Neuronal stem cell (in vitro differentiated cells): ENCODE data around the gene WWOX.

ENCODE experiments used
- DNase-seq: peaks from one replicate; pipeline ENCODE4 v3.0.0-alpha.2; 2013; ENCODE audit warnings: low spot score
- H2AFZ ChIP-seq: one replicate; pipeline ENCODE4 v1.6.1; 2013; ENCODE audit warnings: mild to moderate bottlenecking, low read length, inconsistent platforms
- H2AK5ac ChIP-seq: 2 replicates; pipeline ENCODE4 v1.6.1; 2013; ENCODE audit warnings: low read depth, mild to moderate bottlenecking, inconsistent platforms, low read length, moderate library complexity, mixed read lengths
- H2BK120ac ChIP-seq: 2 replicates; pipeline ENCODE4 v1.6.1; 2013; ENCODE audit warnings: low read depth, mild to moderate bottlenecking, inconsistent platforms, low read length, moderate library complexity, mixed read lengths
- H2BK12ac ChIP-seq: one replicate; pipeline ENCODE4 v1.6.1; 2013; ENCODE audit warnings: low read length, inconsistent platforms
- H2BK15ac ChIP-seq: 2 replicates; pipeline ENCODE4 v1.6.1; 2013; ENCODE audit warnings: mild to moderate bottlenecking, low read length, inconsistent platforms, mixed read lengths
- H2BK5ac ChIP-seq: one replicate; pipeline ENCODE4 v1.6.1; 2013; ENCODE audit warnings: inconsistent platforms, mild to moderate bottlenecking, low read length, moderate library complexity
- H3K14ac ChIP-seq: one replicate; pipeline ENCODE4 v1.6.1; 2013; ENCODE audit warnings: low read length, inconsistent platforms
- H3K18ac ChIP-seq: 2 replicates; pipeline ENCODE4 v1.6.1; 2013; ENCODE audit warnings: low read length, inconsistent platforms
- H3K23ac ChIP-seq: 2 replicates; pipeline ENCODE4 v1.6.1; 2013; ENCODE audit warnings: low read depth, mild to moderate bottlenecking, mixed read lengths, low read length, inconsistent platforms; ENCODE audit not compliant: poor library complexity
- H3K27ac ChIP-seq: replicated peaks from 3 replicates; pipeline ENCODE4 v1.5.1; 2013; ENCODE audit warnings: low read length, inconsistent platforms
- H3K27me3 ChIP-seq, 3 experiments: 2 replicates each; pipeline ENCODE4 v1.6.1; 2013; ENCODE audit warnings: low read length in 3 of 3, mild to moderate bottlenecking in 2 of 3, inconsistent platforms in 1 of 3, low read depth in 1 of 3, mixed read lengths in 1 of 3, moderate library complexity in 1 of 3; ENCODE audit not compliant: control insufficient read depth in 3 of 3, insufficient read depth in 3 of 3
- H3K36me3 ChIP-seq, 2 donors: replicated peaks in 1 of 2; 2 replicates each; pipeline ENCODE4 v1.6.1; 2013; ENCODE audit warnings: low read length in 2 of 2; ENCODE audit not compliant: control insufficient read depth in 2 of 2, insufficient read depth in 2 of 2
- H3K4ac ChIP-seq: 2 replicates; pipeline ENCODE4 v1.6.1; 2013; ENCODE audit warnings: inconsistent platforms, mild to moderate bottlenecking, low read length, moderate library complexity
- H3K4me1 ChIP-seq, 2 donors: 1 replicate in 1 of 2; 2 replicates in 1 of 2; pipeline ENCODE4 v1.6.1; 2013; ENCODE audit warnings: low read length in 2 of 2, low read depth in 1 of 2; ENCODE audit not compliant: control insufficient read depth in 2 of 2, insufficient read depth in 1 of 2
- H3K4me2 ChIP-seq: one replicate; pipeline ENCODE4 v1.6.1; 2013; ENCODE audit warnings: mild to moderate bottlenecking, low read length, inconsistent platforms; ENCODE audit not compliant: insufficient read depth, poor library complexity, severe bottlenecking
- H3K4me3 ChIP-seq, 2 donors: 2 replicates each; pipeline ENCODE4 v1.5.1; 2013; ENCODE audit warnings: low read length in 2 of 2, mild to moderate bottlenecking in 2 of 2, inconsistent platforms in 1 of 2, moderate library complexity in 1 of 2
- H3K79me1 ChIP-seq: one replicate; pipeline ENCODE4 v1.6.1; 2013; ENCODE audit warnings: low read depth, mild to moderate bottlenecking, inconsistent platforms, low read length, moderate library complexity
- H3K9ac ChIP-seq: one replicate; pipeline ENCODE4 v1.6.1; 2013; ENCODE audit warnings: mild to moderate bottlenecking, low read depth, low read length, inconsistent platforms; ENCODE audit not compliant: poor library complexity
- H3K9me3 ChIP-seq, 2 donors: replicated peaks in 1 of 2; 2 replicates each; pipeline versions ENCODE3 to v1.6.1; 2013; ENCODE audit warnings: low read length in 2 of 2, mild to moderate bottlenecking in 2 of 2, inconsistent platforms in 1 of 2, low read depth in 1 of 2, mixed read lengths in 1 of 2, moderate library complexity in 1 of 2; ENCODE audit not compliant: control insufficient read depth in 2 of 2, insufficient read depth in 1 of 2
- H4K8ac ChIP-seq: one replicate; pipeline ENCODE4 v1.6.1; 2013; ENCODE audit warnings: low read depth, mild to moderate bottlenecking, inconsistent platforms, low read length, moderate library complexity
- H4K91ac ChIP-seq: one replicate; pipeline ENCODE4 v1.6.1; 2013; ENCODE audit warnings: low read length, low read depth, mild to moderate bottlenecking, inconsistent platforms; ENCODE audit not compliant: poor library complexity
- WGBS, 2 donors: extraction: QIAGEN DNeasy Blood & Tissue Kit; methylation state at CpG; one replicate each; pipeline ENCODE4 v1.1.7; 2013; ENCODE audit warnings: missing lambda C conversion rate in 2 of 2, mixed read lengths in 1 of 2; ENCODE audit not compliant: insufficient read length in 2 of 2, insufficient replicate concordance in 1 of 2; ENCODE audit errors: extremely low coverage in 2 of 2; 5-methylcytosine and 5-hydroxymethylcytosine counted together

WWOX gene

GRCh38 chr16:79066561-79066960 lies 967.1 kb downstream of the WWOX start:
- Histone ChIP-seq H3K36me3 (no peaks in the 10 kb centered on the region), H2BK5ac (no peak overlapping the region), H3K9me3 (no peaks in the 10 kb centered on the region), H3K18ac (no peak overlapping the region), H3K9ac (no peak overlapping the region), H2AK5ac (no peak overlapping the region), H3K4ac (no peak overlapping the region), H2BK12ac (no peak overlapping the region), H3K27me3 (no peaks in the 10 kb centered on the region), H3K79me1 (no peaks in the 10 kb centered on the region), H3K4me3 (no peak overlapping the region), H2BK15ac (no peak overlapping the region), H4K8ac (no peak overlapping the region), H3K4me2 (no peak overlapping the region), H3K14ac (no peak overlapping the region), H2AFZ (no peak overlapping the region), H3K23ac (no peak overlapping the region), H3K4me1 (peaks cover 2 to 8% of the 10 kb centered on the region in 2 donors), H4K91ac (no peak overlapping the region), H3K27ac (no peak overlapping the region), H2BK120ac (no peak overlapping the region)
- WGBS, 2 donors, result no CpG with 5 or more reads among the region's 7 CpGs
- DNase-seq, result no peak

- Histone ChIP-seq H3K4me2 (no peak overlapping the region), H2AK5ac (no peak overlapping the region), H4K91ac (no peak overlapping the region), H3K18ac (no peak overlapping the region), H3K4me1 (peaks cover 2 to 6% of the 10 kb centered on the region in 2 donors), H3K27ac (no peak overlapping the region), H3K14ac (no peak overlapping the region), H2AFZ (no peak overlapping the region), H3K79me1 (no peaks in the 10 kb centered on the region), H2BK5ac (no peak overlapping the region), H4K8ac (no peak overlapping the region), H3K4ac (no peak overlapping the region), H3K36me3 (no peaks in the 10 kb centered on the region), H3K9me3 (no peaks in the 10 kb centered on the region), H3K4me3 (no peak overlapping the region), H3K27me3 (no peaks in the 10 kb centered on the region), H2BK15ac (no peak overlapping the region), H3K9ac (no peak overlapping the region), H2BK120ac (no peak overlapping the region), H3K23ac (no peak overlapping the region), H2BK12ac (no peak overlapping the region)
- no peak for DNase-seq
- no CpG with 5 or more reads among the region's 7 CpGs for WGBS, 2 donors
Measured at GRCh38 chr16:79067600-79067999, 968.1 kb downstream of the WWOX start.

- H2AK5ac ChIP-seq, result no peak overlapping the region
- no peaks in the 10 kb centered on the region for H3K9me3 ChIP-seq
Measured at GRCh38 chr16:79069121-79069520, 969.7 kb downstream of the WWOX start.

GRCh38 chr16:79069633-79070032 lies 970.2 kb downstream of the WWOX start:
- DNase-seq, result no peak
- H3K4ac ChIP-seq, result no peak overlapping the region
- no peak overlapping the region for H4K8ac ChIP-seq
- H3K27ac ChIP-seq, result no peak overlapping the region
- no peak overlapping the region for H3K14ac ChIP-seq
- no peaks in the 10 kb centered on the region for H3K79me1 ChIP-seq
- no CpG with 5 or more reads among the region's 1 CpG for WGBS, 2 donors
- H2AFZ ChIP-seq, result no peak overlapping the region
- no peak overlapping the region for H2BK12ac ChIP-seq
- H3K36me3 ChIP-seq, result no peaks in the 10 kb centered on the region
- no peak overlapping the region for H3K4me3 ChIP-seq
- H3K4me1 ChIP-seq, result peaks cover 2 to 6% of the 10 kb centered on the region in 2 donors
- H3K23ac ChIP-seq, result no peak overlapping the region
- no peak overlapping the region for H3K4me2 ChIP-seq
- H3K18ac ChIP-seq, result no peak overlapping the region
- no peak overlapping the region for H4K91ac ChIP-seq
- no peaks in the 10 kb centered on the region for H3K27me3 ChIP-seq
- no peaks in the 10 kb centered on the region for H3K9me3 ChIP-seq
- H3K9ac ChIP-seq, result no peak overlapping the region
- no peak overlapping the region for H2BK120ac ChIP-seq
- H2BK5ac ChIP-seq, result no peak overlapping the region
- no peak overlapping the region for H2AK5ac ChIP-seq
- H2BK15ac ChIP-seq, result no peak overlapping the region

More at GRCh38 chr16:79069121-79069520, 969.7 kb downstream of the WWOX start:
- Histone ChIP-seq H4K91ac (no peak overlapping the region), H2AFZ (no peak overlapping the region), H3K9ac (no peak overlapping the region), H2BK5ac (no peak overlapping the region), H3K18ac (no peak overlapping the region), H3K4ac (no peak overlapping the region), H3K36me3 (no peaks in the 10 kb centered on the region), H4K8ac (no peak overlapping the region), H3K79me1 (no peaks in the 10 kb centered on the region), H2BK12ac (no peak overlapping the region), H3K4me2 (no peak overlapping the region), H3K14ac (no peak overlapping the region), H2BK120ac (no peak overlapping the region), H2BK15ac (no peak overlapping the region), H3K27ac (no peak overlapping the region), H3K4me1 (peaks cover 2 to 6% of the 10 kb centered on the region in 2 donors), H3K4me3 (no peak overlapping the region), H3K27me3 (no peaks in the 10 kb centered on the region), H3K23ac (no peak overlapping the region)
- no peak for DNase-seq
- WGBS, 2 donors, result no CpG with 5 or more reads among the region's 12 CpGs
